Right renal cortex interstitium (tissue), 3 donors: ENCODE results near the gene KRTAP10-2. TPM values are rescaled to one million over a fixed set of nuclear protein-coding genes. Genes with fewer than 3 reads are reported as not detected.

Source experiments
- DNase-seq, 3 donors: peaks; one replicate each; pipeline ENCODE4 v3.0.0-alpha.2; 2013; ENCODE audit warnings: low read depth in 3 of 3, low spot score in 2 of 3
- polyA plus RNA-seq, 3 donors: library from polyadenylated mRNA; unstranded; fragments of 120-200 nt; gene quantifications; one replicate each; pipeline ENCODE4 v1.2.1, GENCODE V29; 2013; ENCODE audit not compliant: insufficient read length in 3 of 3

The KRTAP10-2 gene
- polyA plus RNA-seq, 3 donors: not detected

DNA sequence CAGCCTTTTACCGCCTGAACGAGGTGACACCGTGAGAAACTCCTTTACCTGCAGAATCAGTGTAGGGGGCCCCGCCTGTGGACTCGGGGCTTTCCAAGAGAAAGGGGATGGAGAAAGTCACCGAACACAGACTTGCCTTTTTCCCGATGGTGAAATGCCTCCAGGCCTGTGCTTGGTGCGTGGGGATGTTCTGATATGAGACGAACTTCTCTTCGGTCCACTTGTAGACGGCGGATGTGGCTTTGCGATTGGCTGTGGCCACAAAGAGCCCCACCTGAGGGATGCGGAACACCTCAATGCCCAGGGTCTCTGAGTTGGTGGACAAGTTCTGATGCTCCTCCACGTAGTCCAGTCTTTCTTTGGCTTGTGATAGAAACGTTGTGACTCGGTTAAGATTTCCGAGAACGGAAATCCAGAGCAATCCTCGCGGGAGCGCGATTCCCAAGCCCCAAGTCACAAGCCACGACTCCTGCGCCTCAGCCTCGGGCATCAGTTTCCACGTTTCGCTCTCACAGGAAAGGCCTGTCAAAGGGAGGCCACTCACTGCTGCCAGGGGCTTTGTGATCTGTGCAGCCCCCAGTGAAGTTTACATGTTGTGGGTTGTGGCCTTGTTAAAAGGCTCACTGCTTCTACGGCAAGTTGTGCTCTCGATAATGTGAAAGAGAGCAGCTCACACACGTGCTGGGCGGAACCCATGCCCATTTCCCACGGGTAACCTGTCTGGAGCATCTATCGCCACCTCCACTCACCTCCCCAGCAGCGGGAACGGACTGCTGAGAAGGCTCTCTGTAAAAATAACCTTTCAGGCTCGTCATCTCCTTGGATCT, 23.9 kb downstream of the KRTAP10-2 start:
- DNase-seq: no peak

DNA sequence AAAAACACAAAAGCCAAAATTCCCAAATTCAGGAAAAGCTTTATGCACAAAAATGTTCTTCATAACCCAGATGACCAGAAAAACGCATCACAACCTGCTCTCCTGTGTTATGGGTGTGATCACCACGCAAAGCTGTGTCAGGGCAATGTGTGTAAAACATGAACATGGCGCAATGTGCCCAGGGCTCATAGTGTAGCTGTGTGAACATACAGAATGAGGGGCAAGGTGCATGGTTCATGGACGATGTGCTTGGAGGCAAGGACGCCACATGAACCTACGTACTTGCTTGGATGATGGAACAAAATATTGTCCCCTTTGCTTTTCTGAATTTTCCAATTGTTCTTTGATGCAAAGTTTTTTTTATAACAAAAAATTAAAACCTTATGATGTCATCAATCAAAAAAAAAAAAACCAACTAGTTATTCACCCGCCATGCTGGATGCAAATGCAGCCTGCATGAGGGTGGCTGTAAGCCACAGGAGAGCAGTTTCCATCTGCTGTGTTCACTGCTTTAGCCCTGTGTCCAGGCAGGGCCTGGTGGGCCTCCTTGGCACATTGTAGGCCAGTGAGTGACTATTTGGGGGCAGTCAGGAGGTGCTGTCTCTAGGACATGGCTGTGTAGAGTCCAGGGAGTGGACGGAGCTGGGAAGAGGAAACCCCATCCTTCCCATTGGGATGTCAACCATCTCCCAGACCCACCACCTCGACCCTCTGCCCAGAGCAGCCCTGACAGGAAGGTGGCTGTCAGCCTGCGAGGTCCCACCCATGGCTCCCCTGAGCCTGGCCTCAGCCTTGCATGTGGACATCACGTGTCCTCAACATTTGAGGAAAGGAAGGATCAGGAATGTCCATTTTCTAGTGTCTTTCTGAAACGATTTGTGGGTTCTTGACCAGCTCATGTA, 25.0 kb downstream of the KRTAP10-2 start:
- no peak for DNase-seq

DNA sequence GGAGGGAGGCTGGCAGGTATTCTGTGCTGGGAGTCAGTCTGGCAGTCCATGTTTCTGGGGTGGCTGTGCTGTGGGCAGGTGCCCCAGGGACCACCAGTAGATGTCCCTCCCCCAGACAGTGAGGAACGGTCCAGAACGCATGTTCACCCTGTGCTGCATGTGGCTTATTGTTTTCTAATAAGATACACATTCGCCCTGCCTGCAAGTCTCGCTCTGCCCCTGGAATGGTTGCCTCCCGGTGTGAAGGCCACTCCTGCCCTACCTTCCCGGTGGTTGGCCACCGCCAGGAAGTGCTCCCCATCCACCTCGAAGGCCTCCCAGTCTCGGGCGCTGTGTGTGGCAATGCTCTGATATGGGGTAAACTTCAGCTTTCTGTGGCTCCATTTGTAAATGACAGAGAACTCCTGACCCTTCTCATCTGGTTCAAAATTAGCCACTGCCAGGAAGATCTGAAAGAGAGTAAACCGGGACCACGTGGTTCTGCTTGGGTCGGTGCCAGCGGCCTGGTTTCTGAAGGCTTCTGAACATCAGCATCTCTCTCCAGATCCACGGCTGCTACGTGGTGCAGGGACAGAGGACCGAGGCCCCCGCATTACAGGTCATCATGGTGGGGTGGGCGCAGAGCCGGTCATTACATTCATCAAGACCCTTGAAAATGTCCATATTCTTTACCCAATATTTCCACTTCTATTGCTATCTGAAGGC, 25.8 kb downstream of the KRTAP10-2 start:
- no peak for DNase-seq

DNA sequence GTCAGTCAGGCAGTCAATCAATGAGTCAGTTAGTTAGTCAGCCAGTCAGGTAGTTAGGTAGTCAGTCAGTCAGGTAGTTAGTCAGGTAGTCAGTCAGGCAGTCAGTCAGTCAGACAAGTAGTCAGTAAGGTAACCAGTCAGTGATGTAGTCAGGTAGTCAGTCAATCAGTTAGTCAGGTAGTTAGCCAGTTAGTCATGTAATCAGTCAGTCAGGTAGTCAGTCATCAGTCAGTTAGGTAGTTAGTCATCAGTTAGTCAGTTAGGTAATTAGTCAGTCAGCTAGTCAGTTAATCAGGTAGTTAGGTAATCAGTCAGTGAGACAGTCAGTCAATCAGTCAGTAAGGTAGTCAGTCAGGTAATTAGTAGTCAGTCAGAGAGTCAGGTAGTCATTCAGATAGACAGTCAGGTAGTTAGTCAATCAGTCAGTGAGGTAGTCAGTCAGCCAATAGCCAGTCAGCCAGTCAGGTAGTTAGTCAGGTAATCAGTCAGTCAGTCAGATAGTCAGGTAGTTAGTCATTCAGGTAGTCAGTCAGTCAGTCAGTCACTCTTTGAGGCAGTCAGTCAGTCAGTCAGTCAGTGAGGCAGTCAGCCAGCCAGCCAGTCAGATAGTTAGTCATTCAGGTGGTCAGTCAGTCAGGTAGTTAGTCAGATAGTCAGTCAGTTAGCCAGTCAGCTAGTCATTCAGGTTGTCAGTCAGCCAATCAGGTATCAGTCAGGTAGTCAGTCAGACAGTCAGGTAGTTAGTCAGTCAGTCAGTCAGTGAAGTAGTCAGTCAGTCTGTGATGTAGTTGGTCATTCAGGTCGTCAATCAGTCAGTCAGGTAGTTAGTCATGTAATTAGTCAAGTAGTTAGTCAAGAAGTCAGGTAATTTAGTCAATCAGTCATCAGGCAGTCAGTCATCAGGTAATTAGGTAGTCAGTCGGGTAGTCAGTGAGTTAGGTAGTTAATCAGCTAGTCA, 26.6 kb downstream of the KRTAP10-2 start:
- no peak for DNase-seq

DNA sequence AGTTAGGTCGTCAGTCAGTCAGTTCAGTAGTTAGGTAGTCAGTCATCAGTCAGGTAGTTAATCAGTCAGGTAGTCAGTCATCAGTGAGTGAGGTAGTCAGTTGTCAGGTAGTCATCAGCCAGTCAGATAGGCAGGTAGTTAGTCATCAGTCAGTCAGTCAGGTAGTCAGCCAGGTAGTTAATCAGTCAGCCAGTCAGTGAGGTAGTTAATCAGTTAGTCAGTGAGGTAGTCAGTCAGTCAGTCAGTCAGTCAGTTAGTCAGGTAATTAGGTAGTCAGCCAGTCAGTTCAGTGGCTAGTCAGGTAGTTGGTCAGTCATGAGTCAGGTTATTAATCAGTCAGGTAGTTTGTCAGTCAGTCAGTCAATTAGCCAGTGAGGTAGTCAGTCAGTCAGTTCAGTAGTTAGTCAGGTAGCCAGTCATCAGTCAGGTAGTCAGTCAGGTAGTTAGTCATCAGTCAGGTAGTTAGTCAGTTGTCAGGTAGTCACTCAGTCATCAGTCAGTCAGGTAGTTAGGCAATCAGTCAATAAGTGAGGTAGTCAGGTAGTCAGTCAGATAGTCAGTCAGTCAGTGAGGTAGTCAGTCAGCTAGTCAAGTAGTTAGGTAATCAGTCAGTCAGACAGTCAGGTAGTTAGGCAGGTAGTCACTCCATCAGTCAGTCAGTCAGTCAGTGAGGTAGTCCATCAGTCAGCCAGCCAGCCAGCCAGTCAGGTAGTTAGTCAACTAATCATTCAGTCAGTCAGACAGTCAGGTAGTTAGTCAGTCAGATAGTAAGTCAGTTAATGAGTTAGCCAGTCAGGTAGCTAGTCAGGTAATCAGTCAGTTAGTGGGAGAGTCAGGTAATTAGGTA, 27.5 kb downstream of the KRTAP10-2 start:
- DNase-seq: no peak

DNA sequence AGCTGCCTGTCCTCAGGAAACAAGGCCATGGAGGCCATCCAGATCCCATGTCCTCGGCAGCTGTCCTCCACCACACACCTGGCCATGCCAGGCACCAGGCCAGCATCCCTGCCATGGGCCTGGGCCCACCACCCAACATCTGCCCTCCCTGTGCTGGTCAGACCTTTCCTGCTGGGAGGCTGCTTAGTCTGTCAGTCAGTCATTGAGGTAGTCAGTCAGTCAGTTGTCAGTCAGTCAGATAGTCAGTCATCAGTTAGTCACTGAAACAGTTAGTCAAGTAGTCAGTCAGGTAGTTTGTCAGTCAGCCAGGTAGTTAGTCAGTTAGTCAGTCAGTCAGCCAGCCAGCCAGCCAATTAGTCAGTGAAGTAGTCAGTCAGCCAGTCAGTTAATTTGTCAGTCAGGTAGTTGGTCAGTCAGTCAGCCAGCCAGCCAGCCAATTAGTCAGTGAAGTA, 28.5 kb downstream of the KRTAP10-2 start:
- no peak for DNase-seq

DNA sequence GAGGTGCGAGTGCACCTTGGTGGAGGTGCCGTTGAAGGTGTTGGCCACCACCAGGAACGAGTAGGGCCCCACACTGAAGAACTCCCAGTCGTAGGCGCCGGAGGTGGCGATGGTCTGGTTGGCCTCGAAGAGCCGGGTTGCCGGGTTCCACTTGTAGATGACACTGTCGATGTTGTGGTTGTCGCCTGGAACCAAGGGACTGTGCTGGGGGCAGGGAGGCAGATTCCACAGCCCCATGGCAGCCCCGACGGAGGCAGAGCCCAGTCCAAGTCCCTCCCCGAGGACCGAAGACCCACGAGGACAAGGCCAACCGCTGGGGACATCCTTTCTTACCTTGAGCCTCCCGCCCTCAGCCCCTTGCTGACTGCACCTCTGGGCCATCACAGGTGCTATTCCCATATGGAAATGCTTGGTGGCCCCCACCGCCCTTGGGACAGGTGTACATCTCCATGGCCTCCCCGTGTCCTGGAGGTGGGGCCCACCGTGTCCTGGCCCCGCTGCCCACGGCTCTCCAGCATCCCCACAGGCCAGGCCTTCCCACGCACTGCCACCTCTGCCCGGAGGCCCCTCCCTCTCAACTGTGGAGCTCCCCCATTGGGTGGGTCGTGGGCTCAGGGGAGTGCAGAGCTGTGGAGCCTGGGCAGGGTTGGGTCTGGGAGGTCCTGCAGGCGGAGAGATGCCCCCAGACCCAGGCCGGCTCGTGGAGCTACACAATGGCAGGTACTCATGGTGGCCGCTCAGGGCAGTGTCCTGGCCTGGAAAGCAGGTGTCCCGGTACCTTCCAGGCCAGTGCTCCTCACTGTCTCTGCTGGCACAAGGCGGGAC, 29.2 kb downstream of the KRTAP10-2 start:
- no peak for DNase-seq

DNA sequence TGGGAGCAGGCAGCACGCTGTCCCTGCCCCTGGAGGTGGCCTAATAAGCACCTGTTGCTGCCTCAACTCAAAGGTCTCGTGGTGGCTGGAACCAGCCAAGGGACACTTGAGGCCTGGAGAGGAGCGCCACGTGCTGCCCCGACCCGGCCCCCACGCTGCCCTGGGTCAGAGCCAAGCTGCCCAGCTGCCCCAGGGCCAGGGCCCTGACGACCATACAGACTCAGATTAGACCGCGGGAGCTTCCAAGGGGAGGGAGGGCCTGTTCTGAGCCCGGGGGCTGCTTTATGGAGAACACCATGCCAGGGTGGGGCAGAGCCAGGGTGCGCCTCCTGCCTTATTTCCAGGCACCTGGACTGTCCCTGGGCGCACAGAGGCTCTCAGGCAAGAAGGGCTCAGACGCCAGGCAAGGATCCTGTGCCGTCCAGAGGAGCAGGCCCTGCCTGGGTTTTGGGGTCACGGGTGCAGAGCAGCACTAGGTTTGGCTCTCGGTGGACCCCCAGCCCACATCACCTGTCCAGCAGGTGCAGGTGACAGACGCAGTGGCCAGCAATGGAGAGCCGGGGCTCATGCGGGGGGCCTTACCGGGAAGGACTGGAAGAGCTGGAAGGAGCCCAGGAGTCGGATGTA, 29.9 kb downstream of the KRTAP10-2 start:
- DNase-seq: no peak

DNA sequence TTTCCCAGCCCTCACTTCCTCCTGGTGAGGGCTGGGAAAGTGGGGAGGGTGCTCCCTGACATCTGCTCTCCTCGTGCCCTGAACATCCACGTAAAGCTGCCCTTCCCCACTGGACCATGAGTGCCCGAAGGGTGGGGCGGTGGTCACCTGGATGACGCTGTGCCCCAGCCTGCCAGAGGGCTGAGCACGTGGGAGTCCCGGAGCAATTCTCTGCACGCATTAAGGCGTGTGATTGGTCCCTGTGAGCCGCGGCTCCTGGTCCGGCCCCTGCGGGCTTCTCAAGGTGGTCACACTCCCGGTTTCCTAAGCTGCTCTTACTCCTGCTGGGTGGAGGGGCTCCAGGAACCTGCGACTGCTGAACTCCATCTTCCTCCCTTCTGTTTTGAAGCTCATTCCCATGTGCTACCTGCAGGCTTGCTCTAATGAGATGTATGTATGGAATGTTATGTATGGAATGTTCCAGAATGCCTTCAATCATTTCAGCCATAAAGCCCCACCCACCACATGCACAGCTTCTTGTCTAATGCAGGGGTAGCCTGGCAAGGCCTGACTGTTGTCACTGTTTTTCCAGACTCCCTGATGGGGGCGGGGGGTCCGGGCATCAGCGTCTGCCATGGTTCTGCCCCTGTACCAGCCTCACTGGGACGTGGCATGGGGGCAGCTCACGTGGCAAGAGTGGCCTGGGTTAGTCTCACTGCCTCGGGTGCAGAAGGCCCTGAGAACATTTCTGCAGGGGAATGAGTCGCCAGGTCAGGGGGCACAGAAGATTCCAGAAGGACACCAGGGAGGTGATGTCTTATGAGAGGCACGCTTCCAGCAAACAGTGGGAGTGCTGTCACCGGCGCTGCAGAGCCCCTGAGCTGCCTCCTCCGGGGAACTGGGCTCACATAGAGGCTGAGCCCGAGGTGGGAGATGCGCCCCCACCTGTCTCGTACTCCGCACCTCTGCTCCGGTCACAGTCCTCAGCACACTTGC, 30.7 kb downstream of the KRTAP10-2 start:
- no peak for DNase-seq

DNA sequence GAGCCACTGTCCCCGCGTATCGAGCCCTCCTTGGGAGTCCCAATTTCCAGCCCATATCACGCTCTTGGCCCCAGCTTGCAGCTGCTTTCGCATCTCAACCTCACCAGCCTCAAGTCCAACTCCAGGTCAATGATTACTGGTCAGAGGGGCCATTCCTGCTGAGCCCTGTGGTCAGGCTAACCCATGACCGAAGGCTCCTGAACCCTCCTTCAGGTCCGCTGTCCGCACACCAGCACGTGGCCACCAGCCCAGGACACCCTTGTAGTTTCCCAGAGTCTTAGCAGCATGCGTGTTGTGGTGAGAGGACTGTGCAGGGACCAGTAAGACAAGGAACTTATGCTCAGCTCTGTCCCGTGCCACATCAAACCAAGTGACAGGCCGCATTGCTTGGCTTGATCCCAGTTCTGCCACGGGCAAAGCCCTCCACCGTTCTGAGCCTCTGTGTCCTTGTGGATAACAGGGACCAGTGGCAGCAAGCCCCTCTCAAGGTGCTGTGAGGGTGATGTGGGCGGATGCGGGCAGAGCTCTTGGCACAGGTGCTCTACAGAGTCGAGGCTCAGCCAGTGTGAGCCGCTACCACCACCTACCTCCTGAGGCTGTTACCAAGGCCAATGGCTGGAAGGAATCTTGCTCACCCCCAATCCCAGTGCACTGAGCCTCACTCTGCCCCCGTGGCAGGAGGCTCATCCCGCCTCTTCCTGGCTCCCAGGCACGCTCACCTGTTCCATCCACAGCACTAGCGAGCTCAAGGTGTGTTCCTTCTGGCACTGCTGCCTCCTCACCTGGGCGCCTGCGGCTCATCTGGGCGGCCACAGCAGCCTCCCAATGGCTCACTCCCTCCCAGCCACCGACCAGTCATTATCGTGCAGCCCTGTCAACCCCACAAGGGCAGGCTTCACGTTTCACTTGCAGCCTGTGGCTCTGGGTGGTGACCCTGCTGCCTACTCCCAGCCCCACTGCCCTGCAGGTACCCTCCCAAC, 31.7 kb downstream of the KRTAP10-2 start:
- no peak for DNase-seq

DNA sequence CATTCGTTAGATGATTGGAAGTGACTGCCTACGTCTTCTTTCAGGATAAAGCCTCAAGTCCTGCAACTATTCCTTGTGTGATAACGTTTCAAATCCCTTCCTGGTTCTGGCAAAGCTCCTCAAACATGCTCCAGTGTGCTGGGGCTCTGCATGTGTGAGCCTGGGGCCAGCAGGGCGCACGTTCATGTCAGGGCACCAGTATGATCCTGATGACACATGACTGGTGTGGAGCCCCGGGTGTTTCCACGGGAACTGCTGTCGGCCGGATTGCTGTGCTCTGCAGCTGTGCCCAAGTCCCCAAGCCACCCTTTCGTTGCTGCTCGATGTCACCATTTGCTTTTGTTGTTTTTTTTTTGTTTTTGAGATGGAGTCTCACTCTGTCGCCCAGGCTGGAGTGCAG, 32.6 kb downstream of the KRTAP10-2 start:
- DNase-seq: no peak

DNA sequence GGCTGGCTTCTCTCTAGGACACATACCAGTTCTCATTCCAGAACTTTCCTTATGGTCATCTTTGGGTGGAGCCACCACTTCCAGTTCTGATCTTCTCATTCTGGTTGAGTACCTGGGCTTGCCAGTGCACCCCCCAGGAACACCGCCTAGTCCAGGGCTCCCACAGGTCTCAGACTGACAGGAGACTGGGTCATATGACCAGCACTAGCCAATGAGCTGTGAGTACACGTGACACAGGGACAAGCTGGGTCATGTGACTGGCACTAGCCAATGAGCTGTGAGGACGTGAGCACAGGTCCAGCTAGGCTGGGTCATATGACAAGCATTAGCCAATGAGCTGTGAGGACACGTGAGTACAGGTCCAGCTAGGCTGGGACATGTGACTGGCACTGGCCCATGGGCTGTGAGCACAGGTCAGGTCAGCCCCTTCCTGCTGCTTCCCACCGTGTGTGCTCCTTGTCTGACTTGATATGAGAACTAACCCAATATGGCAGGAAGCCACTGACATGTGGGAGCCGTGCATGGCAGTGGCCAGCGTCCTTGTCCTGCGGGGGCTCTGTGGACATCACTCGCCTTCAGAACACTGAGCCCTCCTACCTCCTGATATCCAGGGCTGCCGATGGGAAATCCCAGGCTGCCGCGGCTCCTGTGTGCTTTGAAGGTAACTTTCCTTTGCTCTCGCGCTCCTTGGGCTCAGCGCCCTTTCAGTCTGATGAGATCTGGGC, 34.0 kb downstream of the KRTAP10-2 start:
- no peak for DNase-seq

DNA sequence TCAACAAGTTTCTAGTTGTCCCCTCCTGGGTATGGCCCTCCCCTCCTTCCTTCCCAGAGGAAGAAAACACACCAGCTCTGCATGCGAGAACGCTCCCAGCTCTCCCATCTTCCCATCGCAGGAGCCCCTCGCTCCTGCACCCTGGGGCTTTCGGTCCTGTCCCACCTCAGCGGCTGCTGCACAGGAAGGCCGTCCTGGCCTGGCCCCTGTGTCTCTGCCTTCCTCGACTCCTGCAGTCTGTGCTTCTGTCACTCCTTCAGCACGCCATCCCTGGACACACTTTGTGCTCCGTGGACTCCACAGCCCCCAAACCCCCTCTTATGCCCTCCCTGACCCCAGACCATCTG, 34.5 kb downstream of the KRTAP10-2 start:
- no peak for DNase-seq

DNA sequence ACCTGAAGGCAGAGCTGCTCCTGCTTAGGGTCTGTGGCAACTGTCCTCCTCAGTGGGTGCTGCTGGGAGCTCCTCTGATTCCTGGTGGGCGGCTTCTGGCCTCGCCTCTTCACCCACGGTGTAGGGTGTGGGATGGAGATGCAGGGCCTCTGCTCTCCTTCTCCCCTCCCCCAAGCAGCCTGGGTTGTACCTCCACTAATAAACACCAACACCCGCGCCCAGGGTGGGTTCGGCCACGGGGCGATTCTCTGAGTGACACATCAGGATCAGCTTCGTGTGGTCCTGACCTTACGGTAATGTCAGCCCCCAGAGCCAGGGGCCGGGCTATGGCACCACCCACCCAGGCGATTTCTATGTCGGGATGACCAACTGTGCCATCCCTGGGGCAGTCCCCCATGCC, 35.0 kb downstream of the KRTAP10-2 start:
- DNase-seq: no peak
